Natural killer cell (primary cell): ENCODE data around the gene GZMH. TPM values are rescaled to one million over a fixed set of nuclear protein-coding genes. Genes with fewer than 3 reads are reported as not detected.

ENCODE experiments used
- ATAC-seq, 3 donors: fragments of 150-1000 bp in 2 of 3; fragments of 200-7000 bp in 1 of 3; cut with Tn5 transposase; 1 replicate in 1 of 3; 2 replicates in 2 of 3; pipeline ENCODE4 v1.10.0; 2021; ENCODE audit warnings: mild to moderate bottlenecking in 2 of 3, moderate library complexity in 2 of 3
- DNase-seq, 2 donors: peaks; one replicate each; pipeline versions ENCODE4 v3.0.0 to v3.0.0-alpha.2; 2013 to 2021; ENCODE audit warnings: mixed read lengths in 1 of 2
- H3K27ac ChIP-seq: one replicate; pipeline ENCODE4 v1.5.1; 2013; ENCODE audit warnings: mild to moderate bottlenecking, low read length
- H3K27me3 ChIP-seq: one replicate; pipeline ENCODE4 v1.6.1; 2013; ENCODE audit warnings: low read length; ENCODE audit not compliant: control insufficient read depth, insufficient read depth
- H3K36me3 ChIP-seq: one replicate; pipeline ENCODE4 v1.6.1; 2013; ENCODE audit warnings: low read length; ENCODE audit not compliant: control insufficient read depth, insufficient read depth
- H3K4me1 ChIP-seq: one replicate; pipeline ENCODE4 v1.6.1; 2013; ENCODE audit warnings: low read length; ENCODE audit not compliant: control insufficient read depth, insufficient read depth
- H3K4me3 ChIP-seq: one replicate; pipeline ENCODE4 v1.5.1; 2013; ENCODE audit warnings: low read length
- H3K9me3 ChIP-seq: one replicate; pipeline ENCODE4 v1.6.1; 2013; ENCODE audit warnings: low read length; ENCODE audit not compliant: control insufficient read depth, insufficient read depth
- H3K27ac Mint-ChIP-seq, 2 donors: one replicate each; pipeline ENCODE4 v1.8.0; 2022; ENCODE audit warnings: mild to moderate bottlenecking in 2 of 2, mixed read lengths in 2 of 2, moderate library complexity in 1 of 2
- H3K27me3 Mint-ChIP-seq, 2 donors: one replicate each; pipeline ENCODE4 v1.8.0; 2022; ENCODE audit warnings: low read depth in 2 of 2, mixed read lengths in 2 of 2
- H3K36me3 Mint-ChIP-seq: one replicate; pipeline ENCODE4 v1.8.0; 2022; ENCODE audit warnings: mixed read lengths
- H3K4me1 Mint-ChIP-seq, 2 donors: one replicate each; pipeline ENCODE4 v1.8.0; 2022; ENCODE audit warnings: mixed read lengths in 2 of 2
- H3K4me3 Mint-ChIP-seq: one replicate; pipeline ENCODE4 v1.8.0; 2022; ENCODE audit warnings: mild to moderate bottlenecking, moderate library complexity, mixed read lengths
- H3K9me3 Mint-ChIP-seq, 2 donors: one replicate each; pipeline ENCODE4 v1.8.0; 2022; ENCODE audit warnings: mixed read lengths in 2 of 2
- CTCF ChIP-seq: fragments of 200-600 bp; IDR thresholded peaks from one replicate; pipeline ENCODE4 v1.8.0; 2022; ENCODE audit warnings: antibody characterized with exemption
- WGBS: methylation state at CpG from one replicate; pipeline ENCODE4 v1.1.7; 2013; ENCODE audit warnings: missing lambda C conversion rate; ENCODE audit not compliant: insufficient coverage; 5-methylcytosine and 5-hydroxymethylcytosine counted together
- intact Hi-C: fragments of 100-400 bp; cut with micrococcal nuclease; formaldehyde crosslinking; loops from one replicate; pipeline ENCODE4 v1.14.2; 2022
- total RNA-seq, 4 donors: library from RNA; stranded (reverse); fragments of 120-200 nt in 1 of 4; gene quantifications; one replicate each; pipeline versions ENCODE4 v1.2.3 to v1.2.4, GENCODE V29; 2013 to 2022

GZMH gene
- total RNA-seq, 3 donors from 2014 or later (not counting 1 experiment from before 2014, with no cell fraction given) = 236 to 677 (median 284) TPM

- Histone ChIP-seq H3K36me3 (no peaks in the 10 kb centered on the region), H3K27me3 (no peaks in the 10 kb centered on the region), H3K4me3 (no peak overlapping the region), H3K27ac (no peak overlapping the region), H3K9me3 (peaks cover 7% of the 10 kb centered on the region), H3K4me1 (no peaks in the 10 kb centered on the region)
- H3K4me3 Mint-ChIP-seq = no peak overlapping the region
- intact Hi-C loops = no loop called here
- DNase-seq (no peak), ATAC-seq (peak in 2 of 3 donors; percentile 35 to 52)
- H3K36me3 Mint-ChIP-seq = peaks cover 23% of the 10 kb centered on the region
- peak overlapping the region in 1 of 2 donors; percentile 53 for H3K27ac Mint-ChIP-seq
- peaks cover 12 to 17% of the 10 kb centered on the region in 2 donors for H3K9me3 Mint-ChIP-seq
- 82% methylated on average over 2 of the region's 2 CpGs for WGBS
- H3K4me1 Mint-ChIP-seq = peaks cover 28 to 45% of the 10 kb centered on the region in 2 donors
- no peak for TF ChIP-seq CTCF
- H3K27me3 Mint-ChIP-seq = no peaks in the 10 kb centered on the region
Measured at GRCh38 chr14:24566318-24566717, 43.2 kb downstream of the GZMH start.

- ATAC-seq = no peak
- 95% methylated on average over 1 of the region's 2 CpGs for WGBS
- Mint-ChIP-seq H3K36me3 (peaks cover 23% of the 10 kb centered on the region), H3K4me1 (peaks cover 28 to 45% of the 10 kb centered on the region in 2 donors), H3K27me3 (no peaks in the 10 kb centered on the region), H3K4me3 (no peak overlapping the region), H3K9me3 (peaks cover 12 to 17% of the 10 kb centered on the region in 2 donors), H3K27ac (peak overlapping the region in 1 of 2 donors; percentile 53)
- Histone ChIP-seq H3K9me3 (peaks cover 7% of the 10 kb centered on the region), H3K4me3 (no peak overlapping the region), H3K4me1 (no peaks in the 10 kb centered on the region), H3K27ac (no peak overlapping the region), H3K27me3 (no peaks in the 10 kb centered on the region), H3K36me3 (no peaks in the 10 kb centered on the region)
- TF ChIP-seq CTCF = no peak
- intact Hi-C loops = no loop called here
- DNase-seq = no peak
Measured at GRCh38 chr14:24565766-24566165, 43.7 kb downstream of the GZMH start.

- no peaks in the 10 kb centered on the region for H3K27me3 ChIP-seq
- no peaks in the 10 kb centered on the region for H3K36me3 ChIP-seq
- H3K4me3 ChIP-seq = no peak overlapping the region
- peaks cover 0 to 12% of the 10 kb centered on the region in 2 donors for H3K27me3 Mint-ChIP-seq
- peak overlapping the region in 1 of 2 donors; percentile 23 for H3K27ac Mint-ChIP-seq
- H3K9me3 ChIP-seq = peaks cover 7% of the 10 kb centered on the region
- H3K4me1 Mint-ChIP-seq = peaks cover 28 to 45% of the 10 kb centered on the region in 2 donors
- H3K9me3 Mint-ChIP-seq = peaks cover 11 to 17% of the 10 kb centered on the region in 2 donors
- H3K4me3 Mint-ChIP-seq = no peak overlapping the region
- no peaks in the 10 kb centered on the region for H3K4me1 ChIP-seq
- 65% methylated on average over 3 of the region's 3 CpGs for WGBS
- intact Hi-C loops = no loop called here
- H3K36me3 Mint-ChIP-seq = peaks cover 23% of the 10 kb centered on the region
- DNase-seq = no peak
- no peak for TF ChIP-seq CTCF
- peak; percentile 37 to 74 (median 60) for ATAC-seq
- no peak overlapping the region for H3K27ac ChIP-seq
Measured at GRCh38 chr14:24563505-24563904, 46.0 kb downstream of the GZMH start.

GRCh38 chr14:24556756-24557155, 52.7 kb downstream of the GZMH start:
- H3K27ac ChIP-seq = no peak overlapping the region
- Mint-ChIP-seq H3K27me3 (peaks cover 0 to 12% of the 10 kb centered on the region in 2 donors), H3K4me1 (no peaks in the 10 kb centered on the region), H3K9me3 (peaks cover 0 to 3% of the 10 kb centered on the region in 2 donors), H3K36me3 (no peaks in the 10 kb centered on the region), H3K27ac (no peak overlapping the region), H3K4me3 (no peak overlapping the region)
- intact Hi-C loops = no loop called here
- H3K4me1 ChIP-seq = no peaks in the 10 kb centered on the region
- no peak for ATAC-seq
- no peak overlapping the region for H3K4me3 ChIP-seq
- H3K27me3 ChIP-seq = no peaks in the 10 kb centered on the region
- no peaks in the 10 kb centered on the region for H3K36me3 ChIP-seq
- H3K9me3 ChIP-seq = no peaks in the 10 kb centered on the region
- WGBS = 84% methylated on average over 4 of the region's 4 CpGs
- TF ChIP-seq CTCF = no peak
- no peak for DNase-seq
